Fibroblast of skin of scalp (primary cell): Measurements from ENCODE around the gene DENND5A.
"Not testable (repeated sequence)": the region's sequence is repeated elsewhere in the genome, so short reads cannot be mapped to it uniquely, and the experiment has no call there.

Experiments
- DNase-seq: peaks from one replicate; pipeline ENCODE4 v3.0.0-alpha.2; 2013

DENND5A gene

GRCh38 chr11:9210224-9210921, 54.8 kb downstream of the DENND5A start:
- no peak for DNase-seq

DNA sequence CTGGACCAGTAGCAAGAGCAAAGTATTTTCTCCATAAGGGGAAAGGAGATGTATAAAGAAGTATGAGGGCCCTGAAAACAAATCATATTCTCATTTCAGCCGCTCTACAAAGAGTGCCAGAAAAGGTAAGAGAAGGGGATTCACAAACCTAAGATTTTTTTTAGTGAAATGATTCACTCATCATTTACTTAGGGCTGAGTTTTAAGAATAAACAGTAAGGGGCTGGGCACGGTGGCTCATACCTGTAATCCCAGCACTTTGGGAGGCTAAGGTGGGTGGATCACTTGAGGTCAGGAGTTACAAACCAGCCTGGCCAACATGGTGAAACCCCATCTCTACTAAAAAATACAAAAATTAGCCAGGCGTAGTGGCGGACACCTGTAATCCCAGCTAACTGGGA, 55.5 kb downstream of the DENND5A start:
- not testable (repeated sequence) for DNase-seq

- no peak for DNase-seq
Measured at GRCh38 chr11:9208726-9209501, 56.2 kb downstream of the DENND5A start.

DNA sequence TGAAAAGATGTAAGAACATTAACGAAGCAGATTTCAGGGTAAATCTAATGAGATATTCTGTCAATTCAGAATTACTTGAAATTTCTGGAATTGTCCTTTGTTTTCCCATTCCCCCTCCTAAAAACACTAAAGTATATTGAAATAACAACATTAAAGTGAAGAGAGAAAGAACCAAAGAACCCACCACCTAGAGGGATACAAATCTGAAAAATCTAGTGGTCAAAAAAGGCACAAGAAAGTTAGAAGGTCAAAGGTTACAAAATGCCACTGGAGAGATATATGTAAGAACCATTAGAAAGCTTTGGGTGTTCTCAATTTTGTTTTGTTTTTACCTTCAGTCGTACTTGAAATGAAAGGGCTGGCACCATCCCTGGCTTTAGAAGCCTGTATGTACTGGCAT, 57.9 kb downstream of the DENND5A start:
- no peak for DNase-seq

- DNase-seq, result peak; percentile 84
Measured at GRCh38 chr11:9206496-9206895, 58.7 kb downstream of the DENND5A start.

- DNase-seq, result no peak
Measured at GRCh38 chr11:9203691-9204311, 61.3 kb downstream of the DENND5A start.

DNA sequence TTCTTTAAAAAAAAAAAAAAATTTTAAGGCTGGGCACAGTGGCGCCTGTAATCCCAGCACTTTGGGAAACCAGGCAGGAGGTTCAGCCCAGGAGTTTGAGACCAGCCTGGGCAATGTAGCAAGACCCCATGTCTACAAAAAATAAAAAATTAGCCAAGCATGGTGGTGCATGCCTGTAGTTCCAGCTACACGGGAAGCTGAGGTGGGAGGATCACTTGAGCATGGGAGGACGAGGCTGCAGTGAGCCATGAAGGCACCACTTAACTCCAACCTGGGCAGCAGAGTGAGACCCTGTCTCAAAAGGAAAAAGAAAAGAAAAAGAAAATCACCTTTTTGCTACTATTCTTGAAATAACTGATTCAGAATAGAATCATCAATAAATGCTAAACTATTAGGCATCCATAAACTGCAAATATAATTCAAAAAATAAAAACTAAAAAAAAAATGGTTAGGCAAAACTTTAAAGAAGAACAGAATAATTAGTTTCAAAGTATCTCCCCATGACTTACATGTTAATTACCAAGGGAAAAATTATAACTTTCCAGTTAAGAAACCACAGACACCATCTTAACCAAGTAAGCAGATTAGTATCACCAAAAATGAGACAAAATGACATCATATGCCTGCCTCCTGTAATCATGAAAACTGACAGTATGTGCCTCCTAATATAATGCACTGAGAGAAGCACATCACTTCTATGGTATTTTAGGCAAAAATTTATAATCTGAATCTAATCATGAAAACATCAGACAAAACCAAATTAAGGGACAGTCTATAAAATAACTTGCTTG, 63.6 kb downstream of the DENND5A start:
- DNase-seq, result no peak

- DNase-seq, result no peak
Measured at GRCh38 chr11:9200471-9200870, 64.7 kb downstream of the DENND5A start.

GRCh38 chr11:9193316-9193715, 71.8 kb downstream of the DENND5A start:
- DNase-seq, result no peak

GRCh38 chr11:9192561-9192960, 72.6 kb downstream of the DENND5A start:
- no peak for DNase-seq

GRCh38 chr11:9190326-9191016, 74.7 kb downstream of the DENND5A start:
- not testable (repeated sequence) for DNase-seq

DNA sequence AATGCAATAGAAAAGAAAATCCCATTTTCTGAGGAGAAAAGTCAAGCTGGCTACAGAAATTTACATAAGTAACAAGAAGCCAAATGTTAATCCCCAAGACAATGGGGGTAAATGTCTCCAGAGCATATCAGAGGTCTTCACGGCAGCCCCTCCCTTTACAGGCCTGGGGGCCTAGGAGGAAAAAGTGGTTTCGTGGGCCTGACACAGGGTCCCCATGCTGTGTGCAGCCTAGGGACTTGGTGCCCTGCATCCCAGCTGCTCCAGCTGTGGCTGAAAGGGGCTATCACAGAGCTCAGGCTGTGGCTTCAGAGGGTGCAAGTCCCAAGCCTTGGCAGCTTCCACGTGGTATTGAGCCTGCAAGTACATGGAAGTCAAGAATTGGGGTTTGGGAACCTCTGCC, 76.3 kb downstream of the DENND5A start:
- DNase-seq, result not testable (repeated sequence)

GRCh38 chr11:9187616-9188015, 77.5 kb downstream of the DENND5A start:
- DNase-seq, result no peak

GRCh38 chr11:9184516-9184915, 80.6 kb downstream of the DENND5A start:
- DNase-seq, result no peak

DNA sequence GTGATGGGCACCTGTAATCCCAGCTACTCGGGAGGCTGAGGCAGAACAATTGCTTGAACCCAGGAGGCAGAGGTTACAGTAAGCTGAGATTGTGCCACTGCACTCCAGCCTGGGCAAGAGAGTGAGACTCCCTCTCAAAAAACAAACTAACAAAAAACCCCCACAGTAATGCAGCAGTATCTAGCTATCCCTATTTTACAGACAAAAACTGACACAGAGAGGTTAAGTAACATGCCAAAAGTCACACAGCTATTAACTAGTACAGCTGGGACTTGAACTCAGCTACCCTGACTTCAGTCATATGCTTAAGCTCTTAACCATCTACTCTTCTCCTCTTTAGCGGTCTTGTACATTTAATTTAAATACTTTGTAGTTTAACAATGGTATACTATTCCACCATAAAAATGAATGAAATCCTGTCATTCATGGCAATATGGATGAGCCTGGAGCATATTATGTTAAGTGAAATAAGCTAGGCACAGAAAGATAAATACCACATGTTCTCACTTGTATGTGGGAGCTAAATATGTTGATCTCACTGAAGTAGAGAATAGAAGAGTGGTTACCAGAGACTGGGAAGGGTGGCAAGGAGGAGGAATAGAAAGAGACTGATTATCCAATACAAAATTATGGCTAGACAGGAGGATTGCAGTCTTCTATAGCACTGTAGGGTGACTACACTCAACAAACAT, 82.8 kb downstream of the DENND5A start:
- no peak for DNase-seq

DNA sequence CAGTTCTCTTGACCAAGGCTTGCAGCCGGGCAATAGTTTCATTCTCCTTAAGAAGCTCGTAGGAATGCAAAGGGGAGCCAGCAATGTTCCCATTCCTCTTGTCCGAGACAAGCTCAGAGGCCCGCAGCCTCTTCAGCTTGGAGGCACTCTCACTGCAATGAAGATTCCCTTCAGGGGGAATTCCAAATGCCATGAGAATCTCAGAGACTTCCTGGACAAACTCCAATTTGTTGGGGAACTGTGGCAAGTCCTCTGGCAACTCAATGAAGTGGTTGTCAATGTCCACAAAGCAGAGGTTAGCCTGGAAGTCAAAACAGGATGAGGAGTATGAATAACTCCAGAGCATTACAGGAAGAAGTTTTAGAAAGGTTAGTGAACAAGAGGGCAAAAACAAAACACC, 84.4 kb downstream of the DENND5A start:
- DNase-seq, result peak; percentile 50

DNA sequence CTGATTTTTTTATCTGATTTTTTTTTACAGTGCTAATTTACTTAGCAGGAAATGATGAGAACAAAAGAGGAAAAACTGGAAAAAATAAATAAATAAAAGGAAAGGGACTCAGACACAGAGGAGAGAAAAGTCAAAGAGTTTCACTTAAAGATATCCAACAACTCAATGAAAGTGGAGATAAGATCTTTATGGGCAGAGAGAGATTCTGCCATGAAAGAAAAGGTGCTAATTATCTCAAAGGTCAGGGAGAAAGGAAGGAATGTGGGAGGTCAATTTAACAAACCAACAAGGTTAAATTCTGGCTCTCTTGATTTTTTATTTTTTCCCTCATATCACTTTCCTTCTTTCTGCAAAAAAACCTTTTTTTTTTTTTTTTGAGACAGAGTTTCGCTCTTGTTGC, 86.0 kb downstream of the DENND5A start:
- DNase-seq, result no peak

DNA sequence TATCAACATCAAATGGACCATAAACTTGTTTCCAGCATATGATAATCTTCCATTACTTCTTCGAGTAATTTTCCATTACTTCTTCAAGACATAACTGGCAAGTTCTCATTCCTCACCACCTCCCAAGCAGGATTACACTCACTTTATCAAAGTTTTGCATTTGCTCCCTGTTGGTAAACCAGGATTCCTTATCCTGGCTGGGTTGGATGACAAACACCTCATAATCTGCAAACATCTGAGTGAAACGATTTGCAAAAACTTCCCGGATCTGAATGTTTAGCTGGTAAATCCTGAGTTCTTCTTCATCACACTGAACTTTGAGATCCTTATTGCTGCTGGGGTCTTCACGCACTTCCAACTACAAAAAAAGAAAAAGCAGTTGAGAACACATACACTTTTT, 86.4 kb downstream of the DENND5A start:
- DNase-seq, result no peak

DNA sequence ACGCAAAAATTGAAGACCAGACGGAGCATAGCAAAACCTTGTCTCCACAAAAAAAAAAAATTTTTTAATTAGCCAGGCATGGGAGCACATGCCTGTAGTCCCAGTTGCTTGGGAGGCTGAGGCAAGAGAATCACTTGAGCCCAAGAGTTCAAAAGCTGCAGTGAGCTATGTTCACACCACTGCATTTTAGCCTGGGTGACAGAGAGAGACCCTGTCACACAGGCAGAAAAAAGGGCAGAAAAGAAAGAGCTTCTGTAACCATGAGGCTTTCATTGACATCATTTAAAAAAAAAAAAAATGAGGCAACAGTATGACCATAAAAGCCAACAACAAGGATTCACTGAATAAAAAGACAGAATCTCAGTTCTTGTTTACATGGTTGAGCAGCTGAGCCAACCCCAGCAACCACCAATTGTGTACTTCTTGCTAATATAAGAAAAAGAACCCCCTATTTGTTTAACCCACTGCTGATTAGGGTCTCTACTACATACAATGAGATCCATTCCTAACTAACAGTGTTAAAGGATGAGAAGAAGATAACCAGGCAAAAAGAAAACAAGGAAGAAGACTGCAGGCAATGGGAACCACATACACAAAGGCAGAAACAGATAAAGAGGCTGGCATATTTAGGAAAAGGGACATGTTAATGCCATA, 87.6 kb downstream of the DENND5A start:
- no peak for DNase-seq

GRCh38 chr11:9176550-9176949, 88.6 kb downstream of the DENND5A start:
- DNase-seq, result no peak

DNA sequence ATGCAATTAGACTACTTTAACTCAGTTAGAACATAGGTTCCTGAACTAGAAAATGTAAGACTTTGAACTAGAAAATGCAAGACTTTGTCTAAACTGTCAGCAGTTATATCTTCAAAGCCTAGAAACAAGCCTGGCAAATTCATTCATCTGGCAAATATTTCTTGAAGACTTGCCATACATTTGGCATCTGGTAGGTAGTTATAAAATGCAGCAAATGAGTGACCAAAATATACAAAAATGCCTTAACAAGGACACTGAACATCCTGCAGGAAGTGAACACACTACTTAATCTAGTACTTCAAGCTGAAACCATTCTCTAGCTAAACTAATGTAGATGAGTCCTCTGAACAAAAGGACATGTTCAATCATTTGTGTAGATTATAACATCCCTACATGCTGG, 89.0 kb downstream of the DENND5A start:
- no peak for DNase-seq
